Activated CD4-positive, alpha-beta memory T cell treated with anti-CD3 and anti-CD28 coated beads for 36 hours (primary cell): ENCODE data around the gene ZMYM3. TPM values are rescaled to one million over a fixed set of nuclear protein-coding genes. Genes with fewer than 3 reads are reported as not detected.

ENCODE experiments used
- CTCF ChIA-PET: fragments of 350-600 bp; sonication (Branson Sonifier 250); formaldehyde crosslinking; loops from one replicate; lab custom pipeline; 2021; ENCODE audit warnings: antibody characterized with exemption, inconsistent platforms; lab: Charles Lee
- POLR2A ChIA-PET: fragments of 350-600 bp; sonication (Branson Sonifier 250); formaldehyde crosslinking; loops from one replicate; lab custom pipeline; 2021; ENCODE audit warnings: antibody characterized with exemption; lab: Charles Lee
- DNase-seq: peaks from one replicate; pipeline ENCODE4 v3.0.0-alpha.2; 2020
- H3K27ac Mint-ChIP-seq: one replicate; pipeline ENCODE4 v1.8.0; 2021; ENCODE audit warnings: mixed read lengths
- H3K27me3 Mint-ChIP-seq: one replicate; pipeline ENCODE4 v1.8.0; 2021; ENCODE audit warnings: mixed read lengths
- H3K36me3 Mint-ChIP-seq: one replicate; pipeline ENCODE4 v1.8.0; 2021; ENCODE audit warnings: mixed read lengths
- H3K4me1 Mint-ChIP-seq: one replicate; pipeline ENCODE4 v1.8.0; 2021; ENCODE audit warnings: low read depth, mixed read lengths
- H3K4me3 Mint-ChIP-seq: one replicate; pipeline ENCODE4 v1.8.0; 2021; ENCODE audit warnings: mild to moderate bottlenecking, mixed read lengths
- H3K9me3 Mint-ChIP-seq: one replicate; pipeline ENCODE4 v1.8.0; 2021; ENCODE audit warnings: mixed read lengths
- intact Hi-C: fragments of 100-400 bp; cut with micrococcal nuclease; formaldehyde crosslinking; loops from one replicate; pipeline ENCODE4 v1.15.1; 2023
- total RNA-seq, 2 experiments: library from RNA; stranded (reverse); gene quantifications; one replicate each; pipeline ENCODE4 v1.2.3, GENCODE V29; 2021

Gene ZMYM3
- total RNA-seq, 2 experiments from 2014 or later: 17.2 to 17.5 TPM

DNA sequence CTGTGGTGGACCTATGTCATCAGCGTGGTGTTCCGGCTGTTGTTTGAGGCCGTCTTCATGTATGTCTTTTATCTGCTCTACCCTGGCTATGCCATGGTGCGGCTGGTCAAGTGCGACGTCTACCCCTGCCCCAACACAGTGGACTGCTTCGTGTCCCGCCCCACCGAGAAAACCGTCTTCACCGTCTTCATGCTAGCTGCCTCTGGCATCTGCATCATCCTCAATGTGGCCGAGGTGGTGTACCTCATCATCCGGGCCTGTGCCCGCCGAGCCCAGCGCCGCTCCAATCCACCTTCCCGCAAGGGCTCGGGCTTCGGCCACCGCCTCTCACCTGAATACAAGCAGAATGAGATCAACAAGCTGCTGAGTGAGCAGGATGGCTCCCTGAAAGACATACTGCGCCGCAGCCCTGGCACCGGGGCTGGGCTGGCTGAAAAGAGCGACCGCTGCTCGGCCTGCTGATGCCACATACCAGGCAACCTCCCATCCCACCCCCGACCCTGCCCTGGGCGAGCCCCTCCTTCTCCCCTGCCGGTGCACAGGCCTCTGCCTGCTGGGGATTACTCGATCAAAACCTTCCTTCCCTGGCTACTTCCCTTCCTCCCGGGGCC is 29.7 kb downstream of the ZMYM3 start:
- H3K4me3 Mint-ChIP-seq: no peak overlapping the region

DNA sequence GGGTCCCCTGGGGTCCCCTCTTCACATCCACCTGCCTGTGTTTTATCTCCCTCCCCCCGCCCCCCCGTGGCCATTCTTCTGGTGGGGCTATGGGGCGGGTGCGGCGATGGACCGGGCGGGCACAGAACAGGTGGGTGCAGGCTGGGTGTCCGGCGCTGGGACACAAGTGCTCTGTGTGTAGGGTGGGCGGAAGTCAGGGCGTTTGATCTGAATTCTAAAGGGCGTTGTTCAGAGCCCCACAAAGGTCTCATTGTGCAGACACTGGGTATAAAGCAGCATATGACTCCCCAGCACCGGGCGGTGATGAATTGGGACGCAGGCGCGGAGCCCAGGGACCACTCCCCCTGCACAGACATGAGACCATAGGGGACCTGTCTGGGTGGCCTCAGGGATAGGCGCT is 31.0 kb downstream of the ZMYM3 start, which contains the start of gene GJB1:
Gene GJB1 (plus strand): TSS at position 296 of the 400 bp plus-strand sequence. CDS start 484 bp downstream, outside the sequence.
- H3K9me3 Mint-ChIP-seq: no peaks in the 10 kb centered on the region
- H3K4me1 Mint-ChIP-seq: no peaks in the 10 kb centered on the region
- H3K4me3 Mint-ChIP-seq: no peak within 1 kb of the TSS
- intact Hi-C loops: no loop called here
- H3K27me3 Mint-ChIP-seq: peaks cover 1% of the 10 kb centered on the region
- ChIA-PET POLR2A (no interaction called here), CTCF (no interaction called here)
- H3K36me3 Mint-ChIP-seq: no peaks in the 10 kb centered on the region
- no peak for DNase-seq
- no peak within 1 kb of the TSS for H3K27ac Mint-ChIP-seq

More for the DNA sequence above, 29.7 kb downstream of the ZMYM3 start:
- ChIA-PET POLR2A (no interaction called here), CTCF (no interaction called here)
- Mint-ChIP-seq H3K27me3 (peaks cover 1% of the 10 kb centered on the region), H3K36me3 (no peaks in the 10 kb centered on the region), H3K9me3 (no peaks in the 10 kb centered on the region), H3K27ac (no peak overlapping the region), H3K4me1 (no peaks in the 10 kb centered on the region)
- DNase-seq: no peak
- intact Hi-C loops: no loop called here

DNA sequence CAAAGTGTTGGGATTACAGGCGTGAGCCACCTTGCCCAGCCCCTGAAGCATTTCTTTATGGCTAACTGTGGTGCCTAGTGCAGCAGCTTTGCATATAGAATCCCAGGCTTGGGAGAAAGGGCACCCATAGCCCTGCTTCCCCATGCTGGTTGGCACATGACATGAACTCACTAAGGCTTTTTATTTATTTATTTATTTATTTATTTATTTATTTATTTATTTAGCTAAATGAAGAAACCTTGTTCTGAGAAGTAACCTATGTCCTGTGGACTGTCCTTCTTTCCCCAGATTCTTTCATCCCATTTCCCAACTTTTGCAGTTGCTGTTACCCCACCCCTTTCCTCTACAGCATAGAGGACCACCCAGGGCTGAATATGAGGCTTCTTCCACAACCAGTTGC is 32.8 kb downstream of the ZMYM3 start:
- no peak for DNase-seq
- H3K36me3 Mint-ChIP-seq: no peaks in the 10 kb centered on the region
- no peaks in the 10 kb centered on the region for H3K9me3 Mint-ChIP-seq
- CTCF ChIA-PET: no interaction called here
- H3K4me3 Mint-ChIP-seq: no peak overlapping the region
- peaks cover 1% of the 10 kb centered on the region for H3K27me3 Mint-ChIP-seq
- H3K27ac Mint-ChIP-seq: no peak overlapping the region
- POLR2A ChIA-PET: no interaction called here
- no peaks in the 10 kb centered on the region for H3K4me1 Mint-ChIP-seq
- intact Hi-C loops: no loop called here

DNA sequence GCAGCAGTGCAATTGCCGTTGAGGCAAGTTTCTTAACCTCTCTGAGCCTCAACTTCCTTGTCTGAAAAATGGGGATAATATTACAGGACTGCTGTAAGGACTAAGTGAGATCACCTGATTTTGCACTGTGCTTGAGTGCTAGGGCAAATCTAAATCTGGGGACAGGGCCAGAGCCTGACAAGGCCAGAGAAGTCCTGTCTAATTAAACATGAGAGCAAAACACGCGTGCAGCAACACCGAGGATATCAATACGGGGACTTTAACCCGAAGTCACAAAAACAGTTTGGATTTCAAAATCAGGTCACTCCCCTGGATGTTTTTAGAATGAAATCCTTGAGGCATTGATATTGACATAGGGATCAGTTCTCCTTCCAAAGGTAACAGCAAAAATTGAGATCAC is 36.6 kb downstream of the ZMYM3 start:
- H3K27me3 Mint-ChIP-seq: no peaks in the 10 kb centered on the region
- H3K36me3 Mint-ChIP-seq: no peaks in the 10 kb centered on the region
- H3K27ac Mint-ChIP-seq: no peak overlapping the region
- H3K4me1 Mint-ChIP-seq: no peaks in the 10 kb centered on the region
- H3K9me3 Mint-ChIP-seq: no peaks in the 10 kb centered on the region
- ChIA-PET POLR2A (no interaction called here), CTCF (no interaction called here)
- intact Hi-C loops: no loop called here
- no peak for DNase-seq
- H3K4me3 Mint-ChIP-seq: no peak overlapping the region

DNA sequence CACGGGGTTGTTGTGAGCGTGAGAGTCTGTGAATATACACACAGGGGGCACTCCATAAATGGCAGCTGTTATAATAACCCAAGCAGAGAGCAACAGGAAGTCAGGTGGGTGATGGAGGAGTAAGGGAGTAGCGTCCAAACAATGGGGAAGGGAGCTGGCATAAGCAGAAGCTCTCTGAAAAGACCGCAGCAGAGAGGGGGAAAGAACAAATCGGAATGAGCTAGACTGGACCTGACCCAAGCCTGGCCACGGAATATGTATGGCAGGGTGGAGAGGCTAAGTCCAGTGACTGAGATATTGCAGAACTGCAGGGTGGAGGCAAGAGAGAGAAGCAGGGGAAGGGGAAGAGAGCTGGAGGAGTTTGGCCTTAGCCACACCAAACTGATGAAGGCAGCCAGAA is 37.5 kb downstream of the ZMYM3 start:
- no peak overlapping the region for H3K4me3 Mint-ChIP-seq
- CTCF ChIA-PET: no interaction called here

DNA sequence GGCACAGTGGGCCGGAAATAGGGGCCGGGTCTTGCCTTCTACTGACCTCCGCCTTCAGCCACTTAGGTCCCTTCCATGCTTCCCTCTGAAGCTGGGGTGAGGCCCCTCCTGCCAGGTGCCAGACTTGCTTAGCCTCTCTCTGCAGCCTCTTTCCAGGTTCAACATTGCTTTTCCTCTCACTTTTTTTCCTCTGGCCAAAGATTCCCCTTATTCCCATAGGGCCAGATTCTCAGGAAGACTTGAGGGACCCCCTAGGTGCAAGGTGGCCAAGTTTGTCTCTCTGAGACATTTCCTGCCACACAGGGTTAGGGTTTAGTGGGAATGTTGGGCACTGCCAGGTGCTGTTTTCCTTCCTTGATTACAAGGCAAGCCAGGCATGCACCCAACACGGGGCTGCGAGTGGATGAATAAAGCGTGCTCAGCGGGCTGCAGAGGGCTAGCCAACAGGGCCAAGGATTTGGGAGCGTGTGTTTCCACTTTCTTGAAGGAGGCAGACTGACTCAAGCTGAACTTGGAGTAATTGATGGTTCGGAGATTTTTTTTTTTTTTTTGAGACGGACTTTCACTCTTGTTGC is 38.5 kb downstream of the ZMYM3 start:
- ChIA-PET POLR2A (no interaction called here), CTCF (no interaction called here)
- DNase-seq: no peak
- Mint-ChIP-seq H3K27me3 (no peaks in the 10 kb centered on the region), H3K9me3 (no peaks in the 10 kb centered on the region), H3K36me3 (no peaks in the 10 kb centered on the region), H3K4me3 (no peak overlapping the region), H3K27ac (no peak overlapping the region), H3K4me1 (no peaks in the 10 kb centered on the region)
- intact Hi-C loops: no loop called here

More for the DNA sequence above, 37.5 kb downstream of the ZMYM3 start:
- Mint-ChIP-seq H3K36me3 (no peaks in the 10 kb centered on the region), H3K4me1 (no peaks in the 10 kb centered on the region), H3K27ac (no peak overlapping the region), H3K27me3 (no peaks in the 10 kb centered on the region), H3K9me3 (no peaks in the 10 kb centered on the region)
- POLR2A ChIA-PET: no interaction called here
- DNase-seq: no peak
- intact Hi-C loops: no loop called here

DNA sequence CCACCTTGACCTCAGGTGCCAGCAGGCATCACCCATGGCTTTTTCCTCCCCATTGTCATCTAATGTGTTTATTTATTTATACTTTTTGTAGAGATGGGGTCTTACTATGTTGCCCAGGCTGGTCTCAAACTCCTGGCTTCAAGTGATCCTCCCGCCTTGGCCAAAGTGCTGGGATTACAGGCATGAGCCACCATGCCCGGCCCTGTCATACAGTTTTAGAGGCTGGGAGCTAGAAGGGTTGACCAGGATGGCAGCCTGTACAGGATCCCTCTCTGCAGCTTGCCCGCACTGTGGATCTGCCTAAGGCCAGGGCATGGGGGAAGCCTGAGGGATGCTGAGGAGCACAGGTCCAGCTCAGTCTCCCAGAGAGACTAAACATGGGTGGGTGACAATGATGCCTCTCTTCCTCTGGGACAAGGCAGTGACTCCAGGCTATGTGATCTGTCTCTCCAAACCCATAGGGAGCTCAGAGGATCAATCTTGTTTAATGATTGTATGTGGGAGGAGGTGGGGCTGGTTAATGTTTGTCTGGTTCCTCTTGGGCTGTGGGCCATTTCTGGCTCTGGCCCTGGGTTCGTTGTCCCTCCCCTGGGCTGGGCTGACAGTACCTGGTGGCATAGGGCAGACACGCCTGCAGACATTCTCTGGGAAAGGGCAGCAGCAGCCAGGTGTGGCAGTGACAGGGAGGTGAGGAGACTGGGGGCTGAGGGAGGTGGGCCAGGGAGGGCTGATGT is 39.2 kb downstream of the ZMYM3 start:
- H3K9me3 Mint-ChIP-seq: no peaks in the 10 kb centered on the region
- DNase-seq: no peak
- intact Hi-C loops: no loop called here
- no peaks in the 10 kb centered on the region for H3K36me3 Mint-ChIP-seq
- no peak overlapping the region for H3K4me3 Mint-ChIP-seq
- CTCF ChIA-PET: no interaction called here
- H3K27ac Mint-ChIP-seq: no peak overlapping the region
- no peaks in the 10 kb centered on the region for H3K27me3 Mint-ChIP-seq
- POLR2A ChIA-PET: no interaction called here
- no peaks in the 10 kb centered on the region for H3K4me1 Mint-ChIP-seq

DNA sequence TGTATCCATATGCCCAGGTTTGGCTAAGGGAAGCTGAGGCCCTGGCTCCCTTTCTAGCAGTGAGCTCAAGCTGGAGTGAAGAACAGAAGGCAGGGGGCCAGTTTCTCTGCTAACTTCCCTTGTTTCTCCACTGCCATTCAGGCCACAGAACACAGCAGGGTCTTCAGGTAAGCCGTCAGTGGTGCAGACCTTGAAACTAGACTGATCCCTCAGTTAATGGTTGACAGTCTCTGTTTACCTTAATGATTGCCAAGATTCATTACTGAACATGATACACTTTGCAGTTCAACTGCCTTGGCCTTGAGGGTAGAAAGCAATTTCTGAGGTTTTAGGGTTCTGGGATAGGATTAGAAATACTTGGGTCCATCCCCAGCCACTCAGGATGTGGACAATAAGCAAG is 39.8 kb downstream of the ZMYM3 start:
- Mint-ChIP-seq H3K27ac (no peak overlapping the region), H3K4me3 (no peak overlapping the region), H3K27me3 (no peaks in the 10 kb centered on the region), H3K36me3 (no peaks in the 10 kb centered on the region), H3K9me3 (no peaks in the 10 kb centered on the region), H3K4me1 (no peaks in the 10 kb centered on the region)
- ChIA-PET POLR2A (no interaction called here), CTCF (no interaction called here)
- intact Hi-C loops: no loop called here
- DNase-seq: no peak

DNA sequence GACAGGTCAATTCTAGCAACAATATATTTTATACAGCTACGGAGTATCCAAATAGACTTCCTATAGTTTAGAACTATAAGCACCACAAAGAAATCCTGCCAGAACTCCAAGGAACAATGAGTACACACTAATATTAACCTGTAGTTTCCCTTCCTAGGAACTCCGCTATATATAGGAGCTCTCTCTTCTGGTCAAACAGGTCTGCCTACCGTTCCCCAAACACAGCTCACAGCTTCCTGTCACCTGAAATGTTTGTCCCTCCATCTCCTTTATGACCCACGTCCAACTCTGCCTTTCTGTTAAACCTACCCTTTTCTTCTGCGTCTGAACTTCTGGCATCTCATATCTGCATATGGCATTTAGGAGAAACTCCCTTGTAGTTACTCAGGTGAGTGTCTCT is 41.4 kb downstream of the ZMYM3 start:
- ChIA-PET POLR2A (interaction anchor here (0.6 kb wide), 1 partner anchor 1224 kb away, joined by 5 read pairs; no protein-coding TSS in a partner anchor), CTCF (no interaction called here)
- Mint-ChIP-seq H3K36me3 (no peaks in the 10 kb centered on the region), H3K4me3 (no peak overlapping the region), H3K4me1 (no peaks in the 10 kb centered on the region), H3K9me3 (no peaks in the 10 kb centered on the region), H3K27ac (no peak overlapping the region), H3K27me3 (no peaks in the 10 kb centered on the region)
- intact Hi-C loops: no loop called here
- no peak for DNase-seq

DNA sequence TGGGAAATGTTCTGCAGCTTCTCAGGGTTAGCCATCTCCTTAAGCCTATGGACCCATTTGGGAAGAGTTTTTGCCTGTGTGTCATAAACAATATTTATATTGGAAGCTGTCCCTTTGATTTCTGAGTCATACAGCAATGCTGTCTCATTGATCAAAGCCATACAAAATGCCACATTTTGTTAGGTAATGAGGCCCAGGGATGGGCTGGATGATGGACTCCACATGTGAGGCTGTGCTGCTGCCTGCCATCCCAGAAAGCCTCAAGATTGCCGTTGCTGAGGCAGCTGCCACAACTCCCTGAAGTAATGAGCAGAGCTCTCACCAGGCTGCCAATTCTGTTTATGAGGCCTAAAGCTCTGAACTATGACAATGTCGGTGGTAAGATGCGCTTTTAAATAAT is 43.1 kb downstream of the ZMYM3 start:
- ChIA-PET CTCF (no interaction called here), POLR2A (no interaction called here)
- Mint-ChIP-seq H3K4me1 (no peaks in the 10 kb centered on the region), H3K36me3 (no peaks in the 10 kb centered on the region), H3K4me3 (no peak overlapping the region), H3K27me3 (no peaks in the 10 kb centered on the region), H3K27ac (no peak overlapping the region), H3K9me3 (no peaks in the 10 kb centered on the region)
- intact Hi-C loops: no loop called here
- no peak for DNase-seq

DNA sequence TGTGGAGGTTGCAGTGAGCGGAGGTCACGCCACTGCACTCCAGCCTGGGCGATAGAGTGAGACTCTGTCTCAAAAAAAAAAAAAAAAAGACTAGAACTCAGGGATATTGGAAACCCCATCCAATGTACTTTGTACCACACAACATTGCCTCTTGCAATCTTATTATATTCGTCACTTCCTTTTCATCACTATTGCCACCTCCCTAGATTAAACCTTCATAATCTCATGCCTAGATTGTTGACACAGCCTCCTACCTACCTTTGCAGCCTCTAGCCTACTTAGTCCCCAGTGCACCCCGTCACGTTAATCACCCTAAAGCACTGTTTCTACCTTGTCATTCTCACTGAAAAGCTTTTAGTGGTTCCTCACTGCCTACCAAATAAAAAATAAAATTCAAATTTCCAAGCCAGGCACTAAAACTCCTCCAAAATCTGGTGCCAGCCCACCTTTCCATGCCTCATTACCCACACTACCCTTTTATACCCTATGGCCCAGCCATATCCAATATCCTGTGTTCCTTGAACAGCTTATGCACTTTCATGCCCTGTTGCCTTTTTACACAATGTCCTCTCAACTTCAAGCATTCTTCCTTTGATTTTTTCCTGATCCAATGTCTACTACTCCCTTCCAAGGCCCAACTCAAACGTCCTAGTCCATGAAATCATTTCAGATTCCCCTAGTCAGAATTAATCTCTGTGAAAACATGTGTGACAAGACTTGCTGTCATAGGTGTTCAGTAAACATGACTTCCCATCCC is 54.5 kb downstream of the ZMYM3 start:
- Mint-ChIP-seq H3K36me3 (no peaks in the 10 kb centered on the region), H3K4me1 (peaks cover 3% of the 10 kb centered on the region), H3K9me3 (no peaks in the 10 kb centered on the region), H3K4me3 (no peak overlapping the region), H3K27ac (no peak overlapping the region), H3K27me3 (no peaks in the 10 kb centered on the region)
- ChIA-PET POLR2A (no interaction called here), CTCF (interaction anchor here (1.3 kb wide), 1 partner anchor 21 kb away, joined by 4 read pairs; no protein-coding TSS in a partner anchor)
- intact Hi-C loops: loop anchor here (2.0 to 10.0 kb wide), 5 partner anchors 53 to 419 kb away; partner anchors contain the start of genes CXCR3, IL2RG, OGT and TAF1
- DNase-seq: no peak

DNA sequence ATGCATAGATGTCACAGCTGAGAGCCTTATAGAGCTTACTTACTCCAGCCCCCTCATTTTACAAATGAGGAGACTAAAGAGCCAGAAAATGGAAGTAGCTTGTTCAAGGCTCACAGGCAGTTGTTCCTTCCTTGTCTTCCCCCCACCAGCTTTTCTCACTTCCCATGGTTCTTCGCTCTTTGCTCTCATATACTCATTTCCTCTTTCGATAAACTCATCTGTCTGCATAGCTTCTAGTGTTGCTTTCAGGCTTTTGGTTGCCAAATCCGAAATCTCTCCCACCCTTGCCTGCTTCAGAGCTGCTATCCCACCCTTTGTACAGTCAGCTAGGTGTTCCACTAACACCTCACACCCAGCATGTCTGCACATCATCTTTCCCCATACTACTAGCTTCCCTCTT is 55.9 kb downstream of the ZMYM3 start:
- DNase-seq: peak; percentile 27
- POLR2A ChIA-PET: interaction anchor here (0.6 kb wide), 1 partner anchor 85 kb away, joined by 3 read pairs; the partner anchor contains the start of gene NONO
- Mint-ChIP-seq H3K4me3 (peak overlapping the region; percentile 92), H3K27ac (peak overlapping the region; percentile 93), H3K27me3 (no peaks in the 10 kb centered on the region), H3K36me3 (no peaks in the 10 kb centered on the region), H3K9me3 (no peaks in the 10 kb centered on the region), H3K4me1 (peaks cover 3% of the 10 kb centered on the region)
- CTCF ChIA-PET: interaction anchor here (0.8 to 1.3 kb wide), 2 partner anchors 20 to 56 kb away, joined by 3 to 4 read pairs; partner anchors contain the start of gene ZMYM3
- intact Hi-C loops: loop anchor here (1.0 to 10.0 kb wide), 6 partner anchors 54 to 421 kb away; partner anchors contain the start of genes CXCR3, IL2RG, NONO and OGT
